Common myeloid progenitor, CD34-positive (primary cell): ENCODE results near the gene DOCK2.

Experiments
- CTCF ChIA-PET: fragments of 350-600 bp; sonication (Branson Sonifier 250); formaldehyde crosslinking; loops from one replicate; lab custom pipeline; 2021; ENCODE audit warnings: antibody characterized with exemption; lab: Charles Lee
- POLR2A ChIA-PET: fragments of 350-600 bp; sonication (Branson Sonifier 250); formaldehyde crosslinking; loops from one replicate; lab custom pipeline; 2021; ENCODE audit warnings: antibody characterized with exemption; lab: Charles Lee
- DNase-seq, 3 donors: peaks; one replicate each; pipeline versions ENCODE4 v3.0.0 to v3.0.0-alpha.2; 2013
- H3K27ac ChIP-seq, 2 experiments: 1 replicate in 1 of 2; 2 replicates in 1 of 2; pipeline ENCODE4 v1.7.0; 2013; ENCODE audit warnings: inconsistent platforms in 2 of 2, low read length in 2 of 2, mild to moderate bottlenecking in 2 of 2, low read depth in 1 of 2, moderate library complexity in 1 of 2; ENCODE audit not compliant: severe bottlenecking in 2 of 2, insufficient read depth in 1 of 2, poor library complexity in 1 of 2
- H3K27me3 ChIP-seq, 5 experiments: replicated peaks in 2 of 5; 1 replicate in 3 of 5; 2 replicates in 2 of 5; pipeline versions ENCODE4 v1.6.1 to v1.7.0; 2013; ENCODE audit warnings: low read length in 4 of 5, mild to moderate bottlenecking in 2 of 5, moderate library complexity in 2 of 5, inconsistent platforms in 1 of 5; ENCODE audit not compliant: insufficient read depth in 5 of 5, control insufficient read depth in 4 of 5
- H3K36me3 ChIP-seq, 4 experiments: 1 replicate in 2 of 4; 2 replicates in 2 of 4; pipeline versions ENCODE4 v1.6.1 to v1.7.0; 2013; ENCODE audit warnings: low read length in 3 of 4, control low read depth in 1 of 4, mild to moderate bottlenecking in 1 of 4; ENCODE audit not compliant: control insufficient read depth in 4 of 4, insufficient read depth in 4 of 4
- H3K4me1 ChIP-seq, 4 experiments: 1 replicate in 3 of 4; 2 replicates in 1 of 4; pipeline versions ENCODE4 v1.6.1 to v1.7.1; 2013; ENCODE audit warnings: low read length in 3 of 4, mild to moderate bottlenecking in 3 of 4, control low read depth in 1 of 4, inconsistent platforms in 1 of 4, moderate library complexity in 1 of 4; ENCODE audit not compliant: control insufficient read depth in 4 of 4, insufficient read depth in 4 of 4; ENCODE audit errors: control extremely low read depth in 1 of 4
- H3K4me3 ChIP-seq, 7 experiments: 1 replicate in 4 of 7; 2 replicates in 3 of 7; pipeline versions ENCODE4 v1.5.1 to v1.7.0; 2013; ENCODE audit warnings: mild to moderate bottlenecking in 7 of 7, low read length in 6 of 7, moderate library complexity in 6 of 7, inconsistent platforms in 2 of 7, low read depth in 2 of 7, control low read depth in 1 of 7; ENCODE audit not compliant: insufficient read depth in 4 of 7, control insufficient read depth in 1 of 7; ENCODE audit errors: extremely low read depth in 1 of 7
- H3K9me3 ChIP-seq, 5 experiments: 1 replicate in 4 of 5; 2 replicates in 1 of 5; pipeline versions ENCODE4 v1.6.1 to v1.7.1; 2013; ENCODE audit warnings: low read length in 4 of 5, mild to moderate bottlenecking in 2 of 5, inconsistent platforms in 1 of 5, low read depth in 1 of 5, moderate library complexity in 1 of 5; ENCODE audit not compliant: control insufficient read depth in 4 of 5, insufficient read depth in 2 of 5; ENCODE audit errors: control extremely low read depth in 1 of 5
- WGBS: methylation state at CpG from one replicate; pipeline ENCODE4 v1.1.5; 2013; ENCODE audit not compliant: insufficient coverage; 5-methylcytosine and 5-hydroxymethylcytosine counted together

DOCK2 gene

DNA sequence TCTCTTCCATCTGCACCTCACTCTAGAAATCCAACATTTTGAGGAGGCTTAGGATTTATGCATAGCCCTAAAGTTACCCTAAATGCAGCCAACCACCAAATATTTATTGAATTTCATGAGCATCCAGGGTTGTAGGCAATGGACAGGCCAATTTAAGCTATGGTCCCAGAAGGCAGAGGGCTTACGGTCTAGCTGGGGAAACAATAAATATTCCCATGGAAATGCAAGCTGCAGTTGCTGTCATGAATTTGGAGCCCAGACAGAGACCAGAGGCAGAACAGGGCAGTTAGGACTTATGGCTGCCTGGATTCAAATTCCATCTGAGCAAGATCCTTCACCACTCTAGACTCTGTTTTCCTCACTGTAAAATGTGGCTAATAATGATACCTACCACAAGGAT, 352.3 kb downstream of the DOCK2 start:
- Histone ChIP-seq H3K4me1 (peaks cover 0 to 5% (median 2%) of the 10 kb centered on the region in 4 experiments), H3K4me3 (no peak overlapping the region), H3K36me3 (peaks cover 28 to 74% (median 47%) of the 10 kb centered on the region in 4 experiments), H3K9me3 (no peaks in the 10 kb centered on the region), H3K27me3 (no peaks in the 10 kb centered on the region), H3K27ac (no peak overlapping the region)
- CTCF ChIA-PET: interaction anchor here (1.7 to 3.1 kb wide), 2 partner anchors 9 to 10 kb away, joined by 3 to 9 read pairs; partner anchors contain the start of gene INSYN2B
- WGBS: 100% methylated on average over 1 of the region's 1 CpG
- POLR2A ChIA-PET: no interaction called here
- no peak for DNase-seq

GRCh38 chr5:169991115-169991869, 354.2 kb downstream of the DOCK2 start:
- ChIA-PET POLR2A (no interaction called here), CTCF (interaction anchor here (3.1 kb wide), 1 partner anchor 11 kb away, joined by 9 read pairs; the partner anchor contains the start of gene INSYN2B)
- no peaks in the 10 kb centered on the region for H3K27me3 ChIP-seq
- H3K4me1 ChIP-seq: peaks cover 0 to 11% (median 2%) of the 10 kb centered on the region in 4 experiments
- DNase-seq: no peak
- 99% methylated on average over 8 of the region's 8 CpGs for WGBS
- H3K27ac ChIP-seq: no peak overlapping the region
- H3K36me3 ChIP-seq: peaks cover 16 to 72% (median 46%) of the 10 kb centered on the region in 4 experiments
- no peak overlapping the region for H3K4me3 ChIP-seq
- H3K9me3 ChIP-seq: no peaks in the 10 kb centered on the region

DNA sequence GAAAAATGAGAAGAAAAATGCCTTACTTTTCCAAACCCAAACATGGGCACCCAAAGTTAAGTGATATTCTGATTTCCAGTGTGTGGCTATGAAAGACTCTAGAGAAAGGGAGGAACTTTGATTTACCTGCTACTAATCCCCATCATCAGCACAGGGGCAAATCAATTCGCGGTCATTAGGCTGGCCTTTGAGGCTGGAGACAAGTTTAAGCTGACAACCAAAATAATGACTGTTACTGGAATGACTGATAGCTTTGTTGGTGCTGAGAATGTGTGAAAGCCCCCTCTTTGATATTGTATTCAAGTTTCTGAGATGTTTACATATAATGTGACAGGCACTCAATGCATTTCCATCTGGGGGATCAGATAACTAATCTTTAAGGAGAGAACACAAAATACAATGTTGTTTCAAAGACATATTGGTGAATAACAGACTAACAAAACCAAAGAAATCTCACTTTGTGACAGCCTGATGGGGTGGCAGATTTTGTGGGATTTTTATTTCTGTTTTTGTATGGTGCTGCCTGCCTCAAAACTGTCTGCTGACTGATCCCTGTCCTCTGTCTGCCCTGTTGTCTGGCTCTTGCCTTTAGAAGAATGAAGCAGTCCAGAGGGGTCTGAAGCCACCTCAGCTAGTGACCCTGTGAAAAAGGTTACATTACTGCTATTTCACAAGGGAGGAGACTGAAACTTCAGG, 355.9 kb downstream of the DOCK2 start:
- 100% methylated on average over 2 of the region's 2 CpGs for WGBS
- Histone ChIP-seq H3K27ac (no peak overlapping the region), H3K9me3 (no peaks in the 10 kb centered on the region), H3K36me3 (peaks cover 8 to 65% (median 40%) of the 10 kb centered on the region in 4 experiments), H3K4me1 (peaks cover 0 to 9% (median 1%) of the 10 kb centered on the region in 4 experiments), H3K27me3 (no peaks in the 10 kb centered on the region), H3K4me3 (no peak overlapping the region)
- no peak for DNase-seq
- POLR2A ChIA-PET: interaction anchor here (0.6 kb wide), 1 partner anchor 1495 kb away, joined by 4 read pairs; no protein-coding TSS in a partner anchor
- CTCF ChIA-PET: interaction anchor here (2.0 kb wide), 1 partner anchor 8 kb away, joined by 8 read pairs; no protein-coding TSS in a partner anchor

- no peaks in the 10 kb centered on the region for H3K9me3 ChIP-seq
- peaks cover 8 to 67% (median 45%) of the 10 kb centered on the region in 4 experiments for H3K36me3 ChIP-seq
- CTCF ChIA-PET: interaction anchor here (0.7 to 2.0 kb wide), 2 partner anchors 9 to 13 kb away, joined by 4 to 8 read pairs; no protein-coding TSS in a partner anchor
- no peaks in the 10 kb centered on the region for H3K27me3 ChIP-seq
- no peak overlapping the region for H3K27ac ChIP-seq
- no peak overlapping the region for H3K4me3 ChIP-seq
- peaks cover 0 to 6% (median 0%) of the 10 kb centered on the region in 4 experiments for H3K4me1 ChIP-seq
- no peak for DNase-seq
- POLR2A ChIA-PET: no interaction called here
- 97% methylated on average over 2 of the region's 2 CpGs for WGBS
Measured at GRCh38 chr5:169993485-169993790, 356.4 kb downstream of the DOCK2 start.

DNA sequence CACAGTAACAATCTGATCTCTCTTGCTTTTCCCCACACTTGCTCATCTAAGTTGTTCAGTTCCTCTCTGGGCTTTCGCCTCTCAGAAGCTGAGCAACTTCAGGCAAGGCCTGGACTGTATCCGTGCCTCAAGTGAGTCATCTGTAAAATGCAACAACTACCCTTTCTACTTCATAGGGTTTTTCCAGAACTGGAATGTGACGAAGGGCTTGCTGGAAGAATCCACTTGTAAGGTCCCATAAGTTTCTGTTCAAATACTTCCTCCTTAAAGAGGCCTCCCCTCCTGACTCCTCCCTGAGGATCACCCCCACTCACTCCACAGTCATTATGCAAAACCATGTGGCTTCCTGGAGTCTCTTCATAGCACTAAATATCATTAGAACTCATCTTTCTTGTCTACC, 360.7 kb downstream of the DOCK2 start:
- CTCF ChIA-PET: no interaction called here
- H3K27ac ChIP-seq: no peak overlapping the region
- peaks cover 0 to 6% (median 0%) of the 10 kb centered on the region in 4 experiments for H3K4me1 ChIP-seq
- peaks cover 7 to 70% (median 50%) of the 10 kb centered on the region in 4 experiments for H3K36me3 ChIP-seq
- POLR2A ChIA-PET: no interaction called here
- no peaks in the 10 kb centered on the region for H3K9me3 ChIP-seq
- no peak for DNase-seq
- 100% methylated on average over 3 of the region's 3 CpGs for WGBS
- no peaks in the 10 kb centered on the region for H3K27me3 ChIP-seq
- no peak overlapping the region for H3K4me3 ChIP-seq

GRCh38 chr5:169999621-170000020, 362.5 kb downstream of the DOCK2 start:
- POLR2A ChIA-PET: no interaction called here

More at GRCh38 chr5:169999621-170000020, 362.5 kb downstream of the DOCK2 start:
- 100% methylated on average over 3 of the region's 3 CpGs for WGBS
- no peak for DNase-seq
- no peak overlapping the region for H3K27ac ChIP-seq
- no peak overlapping the region for H3K4me3 ChIP-seq
- H3K4me1 ChIP-seq: peaks cover 0 to 6% (median 0%) of the 10 kb centered on the region in 4 experiments
- peaks cover 13 to 68% (median 51%) of the 10 kb centered on the region in 4 experiments for H3K36me3 ChIP-seq
- CTCF ChIA-PET: interaction anchor here (1.0 to 1.3 kb wide), 3 partner anchors 11 to 102 kb away, joined by 3 read pairs; partner anchors contain the start of gene INSYN2B
- no peaks in the 10 kb centered on the region for H3K27me3 ChIP-seq
- peaks cover 0 to 3% (median 0%) of the 10 kb centered on the region in 5 experiments for H3K9me3 ChIP-seq
